H1 (cell line): ENCODE data around the gene RNPS1.

ENCODE experiments used
- CHD1 ChIP-seq: IDR thresholded peaks from 2 replicates; pipeline ENCODE4 v1.6.1; 2012; ENCODE audit warnings: low read depth, low read length, improper control_type of control experiment
- CREB1 ChIP-seq: IDR thresholded peaks from 2 replicates; pipeline ENCODE4 v1.6.1; 2012; ENCODE audit warnings: inconsistent platforms
- EP300 ChIP-seq, 2 experiments: IDR thresholded peaks; 1 replicate in 1 of 2; 2 replicates in 1 of 2; pipeline ENCODE4 v1.6.1; 2011 to 2012; ENCODE audit warnings: low read depth in 2 of 2, low read length in 2 of 2, mild to moderate bottlenecking in 2 of 2, borderline replicate concordance in 1 of 2, inconsistent platforms in 1 of 2, moderate library complexity in 1 of 2
- HDAC2 ChIP-seq, 2 experiments: fragments of 300-600 bp in 1 of 2; sonication (generic) in 1 of 2; IDR thresholded peaks; 2 replicates each; pipeline ENCODE4 v1.6.1; 2011 to 2012; ENCODE audit warnings: low read depth in 2 of 2, low read length in 2 of 2, mild to moderate bottlenecking in 2 of 2, moderate library complexity in 2 of 2, borderline replicate concordance in 1 of 2, inconsistent platforms in 1 of 2
- HDAC6 ChIP-seq: IDR thresholded peaks from one replicate; pipeline ENCODE4 v1.7.1; 2012; ENCODE audit warnings: low read depth, mild to moderate bottlenecking, inconsistent platforms, low read length, moderate library complexity
- JUN ChIP-seq: IDR thresholded peaks from 2 replicates; pipeline ENCODE4 v1.6.1; 2011; ENCODE audit warnings: low read depth, mild to moderate bottlenecking, improper control_type of control experiment, low read length
- POLR2A ChIP-seq, 2 experiments: IDR thresholded peaks; 1 replicate in 1 of 2; 2 replicates in 1 of 2; pipeline ENCODE4 v1.6.1; 2011; ENCODE audit warnings: low read depth in 2 of 2, low read length in 2 of 2, mild to moderate bottlenecking in 2 of 2; ENCODE audit errors: control extremely low read depth in 1 of 2
- POLR2AphosphoS5 ChIP-seq: IDR thresholded peaks from 2 replicates; pipeline ENCODE4 v1.6.1; 2011; ENCODE audit warnings: low read depth, low read length
- SP4 ChIP-seq: IDR thresholded peaks from 2 replicates; pipeline ENCODE4 v1.6.1; 2012; ENCODE audit warnings: low read length, inconsistent platforms
- TAF1 ChIP-seq: IDR thresholded peaks from 2 replicates; pipeline ENCODE4 v1.6.1; 2011; ENCODE audit warnings: mild to moderate bottlenecking, low read depth, low read length
- YY1 ChIP-seq: IDR thresholded peaks from 2 replicates; pipeline ENCODE4 v1.6.1; 2011; ENCODE audit warnings: low read depth, mild to moderate bottlenecking, low read length
- TF ChIP-seq, protein P1 (sequence below), 3 experiments: IDR thresholded peaks; 1 replicate in 2 of 3; 2 replicates in 1 of 3; pipeline versions ENCODE4 v1.5.1 to v1.6.1; 2011; ENCODE audit warnings: low read length in 3 of 3, mild to moderate bottlenecking in 3 of 3, inconsistent platforms in 2 of 3, low read depth in 1 of 3, moderate library complexity in 1 of 3; ENCODE audit not compliant: insufficient read depth in 1 of 3; ENCODE audit errors: control extremely low read depth in 1 of 3
- TF ChIP-seq, protein P2 (sequence below): IDR thresholded peaks from 2 replicates; pipeline ENCODE4 v1.6.1; 2011; ENCODE audit warnings: low read length, improper control_type of control experiment

DNA sequence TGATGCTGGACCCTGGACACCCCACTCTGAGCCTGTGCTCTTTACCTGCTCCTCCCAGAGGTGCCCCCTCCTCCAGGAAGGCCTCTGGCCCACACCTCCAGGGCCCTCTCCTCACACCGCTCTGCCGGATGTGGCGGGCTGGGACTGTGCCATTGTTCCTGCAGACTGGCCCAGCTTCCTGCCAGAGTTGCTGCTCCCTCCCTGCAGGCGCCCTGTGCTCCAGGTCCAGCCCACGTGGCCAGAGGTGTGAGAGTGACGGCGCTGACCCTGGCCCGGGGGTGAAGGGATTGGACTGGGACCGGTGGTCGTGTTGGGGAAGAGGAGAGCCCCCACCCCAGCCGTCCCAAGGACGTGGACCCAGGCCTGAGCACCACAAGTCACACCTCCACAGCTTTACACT, 38.8 kb downstream of the RNPS1 start:
- TF ChIP-seq EP300 (IDR thresholded peaks at IDR 0.05; ENCODE audit: borderline replicate concordance in 1 of 2, low read depth in 2 of 2, low read length in 2 of 2) (no peak), SP4 (no peak), POLR2A (IDR thresholded peaks at IDR 0.05; ENCODE audit: control extremely low read depth in 1 of 2, low read depth in 2 of 2, low read length in 2 of 2) (no peak), CREB1 (no peak), CHD1 (no peak), HDAC2 (IDR thresholded peaks at IDR 0.05; ENCODE audit: borderline replicate concordance in 1 of 2, low read depth in 2 of 2, low read length in 2 of 2) (no peak), POLR2AphosphoS5 (no peak), YY1 (no peak), JUN (no peak), HDAC6 (no peak), TAF1 (no peak)
- TF ChIP-seq, protein P1, sequence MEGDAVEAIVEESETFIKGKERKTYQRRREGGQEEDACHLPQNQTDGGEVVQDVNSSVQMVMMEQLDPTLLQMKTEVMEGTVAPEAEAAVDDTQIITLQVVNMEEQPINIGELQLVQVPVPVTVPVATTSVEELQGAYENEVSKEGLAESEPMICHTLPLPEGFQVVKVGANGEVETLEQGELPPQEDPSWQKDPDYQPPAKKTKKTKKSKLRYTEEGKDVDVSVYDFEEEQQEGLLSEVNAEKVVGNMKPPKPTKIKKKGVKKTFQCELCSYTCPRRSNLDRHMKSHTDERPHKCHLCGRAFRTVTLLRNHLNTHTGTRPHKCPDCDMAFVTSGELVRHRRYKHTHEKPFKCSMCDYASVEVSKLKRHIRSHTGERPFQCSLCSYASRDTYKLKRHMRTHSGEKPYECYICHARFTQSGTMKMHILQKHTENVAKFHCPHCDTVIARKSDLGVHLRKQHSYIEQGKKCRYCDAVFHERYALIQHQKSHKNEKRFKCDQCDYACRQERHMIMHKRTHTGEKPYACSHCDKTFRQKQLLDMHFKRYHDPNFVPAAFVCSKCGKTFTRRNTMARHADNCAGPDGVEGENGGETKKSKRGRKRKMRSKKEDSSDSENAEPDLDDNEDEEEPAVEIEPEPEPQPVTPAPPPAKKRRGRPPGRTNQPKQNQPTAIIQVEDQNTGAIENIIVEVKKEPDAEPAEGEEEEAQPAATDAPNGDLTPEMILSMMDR (IDR thresholded peaks at IDR 0.05; ENCODE audit: control extremely low read depth in 1 of 3, insufficient read depth in 1 of 3, low read depth in 1 of 3, low read length in 3 of 3): no peak
- TF ChIP-seq, protein P2, sequence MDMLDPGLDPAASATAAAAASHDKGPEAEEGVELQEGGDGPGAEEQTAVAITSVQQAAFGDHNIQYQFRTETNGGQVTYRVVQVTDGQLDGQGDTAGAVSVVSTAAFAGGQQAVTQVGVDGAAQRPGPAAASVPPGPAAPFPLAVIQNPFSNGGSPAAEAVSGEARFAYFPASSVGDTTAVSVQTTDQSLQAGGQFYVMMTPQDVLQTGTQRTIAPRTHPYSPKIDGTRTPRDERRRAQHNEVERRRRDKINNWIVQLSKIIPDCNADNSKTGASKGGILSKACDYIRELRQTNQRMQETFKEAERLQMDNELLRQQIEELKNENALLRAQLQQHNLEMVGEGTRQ: no peak
